HG03108 (cell line): ENCODE results near the gene DMRT1.
A peak's percentile ranks its signal among the peaks of the same experiment; 100 is the strongest.
"Not testable (repeated sequence)": the region's sequence is repeated elsewhere in the genome, so short reads cannot be mapped to it uniquely, and the experiment has no call there.

Source experiments
- ATAC-seq: cut with Tn5 transposase; IDR thresholded peaks from one replicate; pipeline ENCODE4 v1.9.1; 2021; ENCODE audit warnings: moderate library complexity; ENCODE audit not compliant: unreplicated experiment

The DMRT1 gene

GRCh38 chr9:859251-859650, 17.8 kb downstream of the DMRT1 start:
- ATAC-seq = peak; percentile 100

GRCh38 chr9:860706-861105, 19.2 kb downstream of the DMRT1 start:
- ATAC-seq = no peak

- not testable (repeated sequence) for ATAC-seq
These were observed 20.0 kb downstream of the DMRT1 start for GRCh38 chr9:861525-861924.

- ATAC-seq = no peak
These were observed 33.8 kb downstream of the DMRT1 start for GRCh38 chr9:875119-875962.

- ATAC-seq = no peak
These were observed 34.9 kb downstream of the DMRT1 start for GRCh38 chr9:876425-876824.

GRCh38 chr9:878239-878638, 36.7 kb downstream of the DMRT1 start:
- no peak for ATAC-seq

- ATAC-seq = no peak
These were observed 39.2 kb downstream of the DMRT1 start for GRCh38 chr9:880725-881124.

GRCh38 chr9:882416-882924, 41.0 kb downstream of the DMRT1 start:
- no peak for ATAC-seq

- no peak for ATAC-seq
These were observed 41.5 kb downstream of the DMRT1 start for GRCh38 chr9:883011-883410.

GRCh38 chr9:886886-887285, 45.4 kb downstream of the DMRT1 start:
- ATAC-seq = no peak

- no peak for ATAC-seq
These were observed 50.6 kb downstream of the DMRT1 start for GRCh38 chr9:892123-892522.

- ATAC-seq = no peak
These were observed 51.6 kb downstream of the DMRT1 start for GRCh38 chr9:893115-893514.

- peak; percentile 100 for ATAC-seq
These were observed 52.4 kb downstream of the DMRT1 start for GRCh38 chr9:893843-894420.

- no peak for ATAC-seq
These were observed 58.1 kb downstream of the DMRT1 start for GRCh38 chr9:899440-900184.

- no peak for ATAC-seq
These were observed 62.4 kb downstream of the DMRT1 start for GRCh38 chr9:903886-904285.

- no peak for ATAC-seq
These were observed 64.4 kb downstream of the DMRT1 start for GRCh38 chr9:905906-906305.

GRCh38 chr9:908536-909205, 67.2 kb downstream of the DMRT1 start:
- no peak for ATAC-seq

- ATAC-seq = no peak
These were observed 69.5 kb downstream of the DMRT1 start for GRCh38 chr9:911005-911404.

- no peak for ATAC-seq
These were observed 71.3 kb downstream of the DMRT1 start for GRCh38 chr9:912776-913175.

GRCh38 chr9:913526-913925, 72.0 kb downstream of the DMRT1 start:
- ATAC-seq = not testable (repeated sequence)

- no peak for ATAC-seq
These were observed 76.2 kb downstream of the DMRT1 start for GRCh38 chr9:917730-918129.
